Immature natural killer cell (primary cell): Measurements from ENCODE around the gene LURAP1L. TPM values are rescaled to one million over a fixed set of nuclear protein-coding genes. Genes with fewer than 3 reads are reported as not detected.
"Not testable (repeated sequence)": the region's sequence is repeated elsewhere in the genome, so short reads cannot be mapped to it uniquely, and the experiment has no call there.

Experiments
- DNase-seq, 3 donors: peaks; one replicate each; pipeline ENCODE4 v3.0.0; 2022; ENCODE audit warnings: mixed read lengths in 1 of 3
- H3K27ac Mint-ChIP-seq, 6 donors: one replicate each; pipeline ENCODE4 v1.8.0; 2020; ENCODE audit warnings: mixed read lengths in 6 of 6, mild to moderate bottlenecking in 5 of 6, inconsistent platforms in 4 of 6, moderate library complexity in 3 of 6
- H3K27me3 Mint-ChIP-seq, 3 donors: one replicate each; pipeline ENCODE4 v1.8.0; 2020 to 2021; ENCODE audit warnings: low read depth in 3 of 3, mild to moderate bottlenecking in 3 of 3, mixed read lengths in 3 of 3, moderate library complexity in 3 of 3, inconsistent platforms in 1 of 3
- H3K36me3 Mint-ChIP-seq, 3 donors: one replicate each; pipeline ENCODE4 v1.8.0; 2020; ENCODE audit warnings: mixed read lengths in 3 of 3, inconsistent platforms in 2 of 3, mild to moderate bottlenecking in 2 of 3
- H3K4me1 Mint-ChIP-seq, 2 donors: one replicate each; pipeline ENCODE4 v1.8.0; 2020; ENCODE audit warnings: inconsistent platforms in 2 of 2, mild to moderate bottlenecking in 2 of 2, mixed read lengths in 2 of 2, moderate library complexity in 1 of 2
- H3K4me3 Mint-ChIP-seq, 5 donors: one replicate each; pipeline ENCODE4 v1.8.0; 2020; ENCODE audit warnings: mild to moderate bottlenecking in 5 of 5, mixed read lengths in 5 of 5, inconsistent platforms in 3 of 5, moderate library complexity in 3 of 5
- H3K9me3 Mint-ChIP-seq, 6 donors: one replicate each; pipeline ENCODE4 v1.8.0; 2020; ENCODE audit warnings: mild to moderate bottlenecking in 6 of 6, mixed read lengths in 6 of 6, inconsistent platforms in 4 of 6, moderate library complexity in 3 of 6
- polyA plus RNA-seq, 3 donors: library from polyadenylated mRNA; unstranded; fragments of 300-500 nt; fragmentation: Illumina TruSeq; gene quantifications; one replicate each; pipeline ENCODE4 v1.2.3, GENCODE V29; 2021

The LURAP1L gene
- polyA plus RNA-seq, 3 donors from 2014 or later, result not detected

GRCh38 chr9:12862611-12863410 is 88.0 kb downstream of the LURAP1L start:
- Mint-ChIP-seq H3K36me3 (no peaks in the 10 kb centered on the region), H3K4me3 (no peak overlapping the region), H3K9me3 (peaks cover 12 to 37% (median 22%) of the 10 kb centered on the region in 6 donors), H3K27me3 (no peaks in the 10 kb centered on the region), H3K27ac (no peak overlapping the region), H3K4me1 (no peaks in the 10 kb centered on the region)
- no peak for DNase-seq

- Mint-ChIP-seq H3K36me3 (no peaks in the 10 kb centered on the region), H3K27me3 (no peaks in the 10 kb centered on the region), H3K9me3 (peaks cover 13 to 42% (median 28%) of the 10 kb centered on the region in 6 donors), H3K4me3 (no peak overlapping the region), H3K27ac (no peak overlapping the region), H3K4me1 (no peaks in the 10 kb centered on the region)
- DNase-seq, result no peak
Observed at GRCh38 chr9:12863618-12864017, 88.8 kb downstream of the LURAP1L start.

- not testable (repeated sequence) for H3K4me3 Mint-ChIP-seq, H3K4me1 Mint-ChIP-seq, DNase-seq, H3K27ac Mint-ChIP-seq, H3K27me3 Mint-ChIP-seq, H3K36me3 Mint-ChIP-seq
- peaks cover 16 to 48% (median 32%) of the 10 kb centered on the region in 6 donors for H3K9me3 Mint-ChIP-seq
Observed at GRCh38 chr9:12865380-12865779, 90.6 kb downstream of the LURAP1L start.

Other genes starting within 250 kb of the LURAP1L start
- not detected for gene TYRP1, start 81.6 kb upstream of the LURAP1L start, polyA plus RNA-seq